OCI-LY1 (cell line): ENCODE results near the gene LAMA4.

Source experiments
- EZH2 ChIP-seq: fragments of 200-600 bp; sonication (generic), shearing (Covaris generic); IDR thresholded peaks from 2 replicates; pipeline ENCODE4 v1.8.0; 2017; ENCODE audit warnings: borderline replicate concordance, mixed run types, mild to moderate bottlenecking, antibody characterized with exemption, low read length, moderate library complexity, mixed read lengths
- TF ChIP-seq, protein P1 (sequence below): fragments of 200-600 bp; sonication (generic), shearing (Covaris generic); IDR thresholded peaks from 2 replicates; pipeline ENCODE4 v1.5.1; 2017; ENCODE audit warnings: mild to moderate bottlenecking, antibody characterized with exemption, low read length, moderate library complexity, mixed read lengths

DNA sequence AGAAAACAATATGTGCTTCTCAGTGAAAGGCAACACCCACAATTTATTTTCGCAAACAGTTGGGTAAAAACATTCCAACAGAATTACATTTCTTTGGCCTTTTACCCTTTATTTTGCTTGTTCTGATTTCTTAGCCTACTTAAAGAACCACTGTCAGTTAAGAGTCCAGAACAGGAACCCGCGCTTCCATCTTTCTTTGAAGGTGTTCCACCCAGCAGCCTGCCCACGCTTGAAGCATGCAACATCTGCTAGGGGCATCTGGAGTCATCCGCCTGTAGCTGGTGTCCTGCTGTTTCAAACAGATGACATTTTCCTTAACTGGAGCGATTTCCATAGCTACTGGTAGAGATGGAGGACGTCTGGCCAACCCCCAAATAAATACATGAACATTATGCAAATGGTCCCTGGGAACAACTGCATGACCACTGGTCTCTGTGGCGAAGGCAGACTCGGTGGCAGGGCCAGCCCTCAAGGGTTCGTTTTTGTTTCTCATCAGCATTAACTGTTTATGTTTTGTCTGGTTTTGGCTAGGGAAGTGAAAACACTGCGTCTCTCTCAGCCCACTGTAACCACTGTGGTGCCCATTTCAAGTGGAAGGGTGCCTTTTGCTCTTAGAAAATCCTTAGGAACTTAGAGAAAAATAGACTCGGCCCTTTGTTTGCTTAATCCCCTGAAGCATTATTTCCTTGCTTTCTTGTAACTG is 51.6 kb downstream of the LAMA4 start:
- TF ChIP-seq, protein P1, sequence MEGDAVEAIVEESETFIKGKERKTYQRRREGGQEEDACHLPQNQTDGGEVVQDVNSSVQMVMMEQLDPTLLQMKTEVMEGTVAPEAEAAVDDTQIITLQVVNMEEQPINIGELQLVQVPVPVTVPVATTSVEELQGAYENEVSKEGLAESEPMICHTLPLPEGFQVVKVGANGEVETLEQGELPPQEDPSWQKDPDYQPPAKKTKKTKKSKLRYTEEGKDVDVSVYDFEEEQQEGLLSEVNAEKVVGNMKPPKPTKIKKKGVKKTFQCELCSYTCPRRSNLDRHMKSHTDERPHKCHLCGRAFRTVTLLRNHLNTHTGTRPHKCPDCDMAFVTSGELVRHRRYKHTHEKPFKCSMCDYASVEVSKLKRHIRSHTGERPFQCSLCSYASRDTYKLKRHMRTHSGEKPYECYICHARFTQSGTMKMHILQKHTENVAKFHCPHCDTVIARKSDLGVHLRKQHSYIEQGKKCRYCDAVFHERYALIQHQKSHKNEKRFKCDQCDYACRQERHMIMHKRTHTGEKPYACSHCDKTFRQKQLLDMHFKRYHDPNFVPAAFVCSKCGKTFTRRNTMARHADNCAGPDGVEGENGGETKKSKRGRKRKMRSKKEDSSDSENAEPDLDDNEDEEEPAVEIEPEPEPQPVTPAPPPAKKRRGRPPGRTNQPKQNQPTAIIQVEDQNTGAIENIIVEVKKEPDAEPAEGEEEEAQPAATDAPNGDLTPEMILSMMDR = no peak
- no peak for TF ChIP-seq EZH2
